IMR-90 (cell line): ENCODE data around the gene FAM149B1.

Experiments
- POLR2A ChIP-seq: IDR thresholded peaks from 2 replicates; pipeline ENCODE4 v1.6.1; 2012; ENCODE audit warnings: mild to moderate bottlenecking, low read depth, low read length
- SMC3 ChIP-seq: fragments of 150-350 bp; IDR thresholded peaks from 2 replicates; pipeline ENCODE4 v1.6.1; 2016; ENCODE audit warnings: low read depth, mild to moderate bottlenecking, antibody characterized with exemption, low read length, moderate library complexity
- TF ChIP-seq, protein P1 (sequence below): conservative IDR thresholded peaks from 2 replicates; pipeline ENCODE4 v1.5.1; 2012; ENCODE audit warnings: mild to moderate bottlenecking, low read depth, low read length, improper control_type of control experiment

DNA sequence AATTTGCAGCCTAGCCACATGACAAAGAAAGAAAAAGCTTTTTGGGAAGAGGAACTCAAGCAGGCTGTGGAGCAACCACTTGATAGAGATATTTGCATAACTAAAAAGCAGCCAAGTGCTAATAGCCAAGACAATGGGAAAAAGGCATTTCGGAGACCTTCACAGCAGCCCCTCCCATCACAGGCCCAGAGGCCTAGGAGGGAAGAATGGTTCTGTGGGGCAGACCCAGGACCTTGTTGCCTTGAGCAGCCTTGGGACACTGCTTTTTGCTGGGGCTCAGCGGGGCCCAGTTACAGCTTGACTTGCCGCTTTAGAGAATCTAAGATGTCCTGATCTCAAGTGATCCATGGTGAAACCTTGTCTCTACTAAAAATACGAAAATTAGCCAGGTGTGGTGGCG, 38.5 kb downstream of the FAM149B1 start:
- TF ChIP-seq SMC3 (no peak), POLR2A (no peak)
- TF ChIP-seq, protein P1, sequence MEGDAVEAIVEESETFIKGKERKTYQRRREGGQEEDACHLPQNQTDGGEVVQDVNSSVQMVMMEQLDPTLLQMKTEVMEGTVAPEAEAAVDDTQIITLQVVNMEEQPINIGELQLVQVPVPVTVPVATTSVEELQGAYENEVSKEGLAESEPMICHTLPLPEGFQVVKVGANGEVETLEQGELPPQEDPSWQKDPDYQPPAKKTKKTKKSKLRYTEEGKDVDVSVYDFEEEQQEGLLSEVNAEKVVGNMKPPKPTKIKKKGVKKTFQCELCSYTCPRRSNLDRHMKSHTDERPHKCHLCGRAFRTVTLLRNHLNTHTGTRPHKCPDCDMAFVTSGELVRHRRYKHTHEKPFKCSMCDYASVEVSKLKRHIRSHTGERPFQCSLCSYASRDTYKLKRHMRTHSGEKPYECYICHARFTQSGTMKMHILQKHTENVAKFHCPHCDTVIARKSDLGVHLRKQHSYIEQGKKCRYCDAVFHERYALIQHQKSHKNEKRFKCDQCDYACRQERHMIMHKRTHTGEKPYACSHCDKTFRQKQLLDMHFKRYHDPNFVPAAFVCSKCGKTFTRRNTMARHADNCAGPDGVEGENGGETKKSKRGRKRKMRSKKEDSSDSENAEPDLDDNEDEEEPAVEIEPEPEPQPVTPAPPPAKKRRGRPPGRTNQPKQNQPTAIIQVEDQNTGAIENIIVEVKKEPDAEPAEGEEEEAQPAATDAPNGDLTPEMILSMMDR: no peak
